ENCODE measurements around the gene CCNT2.

DNA sequence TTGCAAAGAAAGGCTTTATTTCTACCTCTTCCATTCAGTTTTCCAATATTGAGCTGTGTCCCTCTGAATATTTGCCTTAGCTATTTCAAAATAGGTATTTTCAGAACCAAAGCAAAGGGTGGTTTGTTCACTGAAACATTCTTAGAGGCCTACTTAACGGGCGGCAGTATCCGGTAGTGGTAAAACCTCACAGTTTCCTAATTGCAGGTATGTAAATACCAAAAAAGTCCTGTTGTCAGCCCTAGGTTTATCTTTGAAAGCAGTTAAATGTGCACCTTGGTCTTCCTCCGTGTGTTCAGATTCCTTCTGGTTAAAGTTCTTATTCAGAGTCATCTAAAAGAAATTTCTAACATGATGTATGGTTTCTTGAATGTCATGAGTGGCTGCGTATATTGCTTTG lies 38.9 kb downstream of the CCNT2 start:
- TF ChIP-seq CTCF (conservative IDR thresholded peaks at IDR 0.05; ENCODE audit: low read length) (no peak), EZH2phosphoT487 (IDR thresholded peaks at IDR 0.05; ENCODE audit: borderline replicate concordance) (no peak)
